Measurements from ENCODE around the gene RASGEF1B.

- TF ChIP-seq CTCF (IDR thresholded peaks at IDR 0.05; ENCODE audit: insufficient read depth, low read length, poor library complexity, severe bottlenecking): no peak
- TF ChIP-seq EZH2phosphoT487 (conservative IDR thresholded peaks at IDR 0.05; ENCODE audit: low read length): no peak
Measured at GRCh38 chr4:81380437-81380836, 91.3 kb downstream of the RASGEF1B start.
